Suprapubic skin (tissue), 4 donors: ENCODE data around the gene TSPOAP1.

ENCODE experiments used
- CTCF ChIP-seq, 2 donors: fragments of 200-600 bp in 1 of 2; fragments of 450-650 bp in 1 of 2; sonication (generic) in 1 of 2; IDR thresholded peaks; one replicate each; pipeline ENCODE4 v1.5.1; 2016 to 2019; ENCODE audit warnings: antibody characterized with exemption in 2 of 2, mild to moderate bottlenecking in 1 of 2, moderate library complexity in 1 of 2
- POLR2A ChIP-seq, 2 donors: fragments of 450-650 bp; IDR thresholded peaks; one replicate each; pipeline ENCODE4 v1.6.1; 2017; ENCODE audit warnings: antibody characterized with exemption in 2 of 2, mild to moderate bottlenecking in 2 of 2, moderate library complexity in 2 of 2
- POLR2AphosphoS5 ChIP-seq, 3 donors: sonication (generic); formaldehyde crosslinking; IDR thresholded peaks; one replicate each; pipeline ENCODE4 v1.6.1; 2017; ENCODE audit warnings: antibody characterized with exemption in 3 of 3

GRCh38 chr17:58265271-58265670, 63.3 kb downstream of the TSPOAP1 start:
- TF ChIP-seq CTCF (IDR thresholded peaks at IDR 0.05) (no peak), POLR2A (IDR thresholded peaks at IDR 0.05) (no peak), POLR2AphosphoS5 (IDR thresholded peaks at IDR 0.05) (no peak)
